Astrocyte of the spinal cord (primary cell): ENCODE results near the gene XIRP2.
A peak's percentile ranks its signal among the peaks of the same experiment; 100 is the strongest.

Experiments used
- DNase-seq: peaks from one replicate; pipeline ENCODE4 v3.0.0; 2011; ENCODE audit warnings: low read depth, low spot score
- H3K4me3 ChIP-seq: 2 replicates; pipeline ENCODE4 v1.5.1; 2011; ENCODE audit warnings: low read depth, mild to moderate bottlenecking, low read length, moderate library complexity
- in situ Hi-C: cut with HindIII; loops from 2 replicates; pipeline ENCODE4 v1.10.0; 2017; ENCODE audit warnings: low sequenced_read_pairs
- TF ChIP-seq, protein P1 (sequence below): IDR thresholded peaks from 2 replicates; pipeline ENCODE4 v1.5.1; 2012; ENCODE audit warnings: low read depth, mild to moderate bottlenecking, low read length, inconsistent platforms

The XIRP2 gene

GRCh38 chr2:167181134-167181533 lies 292.9 kb downstream of the XIRP2 start:
- DNase-seq, result peak; percentile 71
- TF ChIP-seq, protein P1, sequence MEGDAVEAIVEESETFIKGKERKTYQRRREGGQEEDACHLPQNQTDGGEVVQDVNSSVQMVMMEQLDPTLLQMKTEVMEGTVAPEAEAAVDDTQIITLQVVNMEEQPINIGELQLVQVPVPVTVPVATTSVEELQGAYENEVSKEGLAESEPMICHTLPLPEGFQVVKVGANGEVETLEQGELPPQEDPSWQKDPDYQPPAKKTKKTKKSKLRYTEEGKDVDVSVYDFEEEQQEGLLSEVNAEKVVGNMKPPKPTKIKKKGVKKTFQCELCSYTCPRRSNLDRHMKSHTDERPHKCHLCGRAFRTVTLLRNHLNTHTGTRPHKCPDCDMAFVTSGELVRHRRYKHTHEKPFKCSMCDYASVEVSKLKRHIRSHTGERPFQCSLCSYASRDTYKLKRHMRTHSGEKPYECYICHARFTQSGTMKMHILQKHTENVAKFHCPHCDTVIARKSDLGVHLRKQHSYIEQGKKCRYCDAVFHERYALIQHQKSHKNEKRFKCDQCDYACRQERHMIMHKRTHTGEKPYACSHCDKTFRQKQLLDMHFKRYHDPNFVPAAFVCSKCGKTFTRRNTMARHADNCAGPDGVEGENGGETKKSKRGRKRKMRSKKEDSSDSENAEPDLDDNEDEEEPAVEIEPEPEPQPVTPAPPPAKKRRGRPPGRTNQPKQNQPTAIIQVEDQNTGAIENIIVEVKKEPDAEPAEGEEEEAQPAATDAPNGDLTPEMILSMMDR, result no peak
- H3K4me3 ChIP-seq, result no peak overlapping the region
- in situ Hi-C loops, result no loop called here

DNA sequence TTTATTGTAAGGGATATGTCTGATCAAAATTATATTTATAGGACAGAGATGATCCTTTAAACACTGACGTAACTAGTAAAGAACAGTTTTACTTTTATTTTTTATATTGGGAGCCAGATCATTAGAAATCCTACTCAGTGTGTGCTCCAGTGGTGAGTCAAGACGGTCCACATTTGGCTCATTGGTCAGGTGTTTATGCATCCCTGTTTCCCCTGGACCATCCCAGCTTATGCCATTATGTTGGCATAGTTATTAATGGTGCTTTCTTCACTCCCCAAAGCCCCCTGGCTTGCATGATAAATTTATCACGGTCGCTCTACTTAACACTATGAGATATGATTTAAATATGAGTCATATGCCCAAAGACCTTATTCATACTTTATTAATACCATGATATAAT lies 293.4 kb downstream of the XIRP2 start:
- TF ChIP-seq, protein P1, result no peak
- no peak for DNase-seq
- H3K4me3 ChIP-seq, result no peak overlapping the region
- in situ Hi-C loops, result no loop called here

- H3K4me3 ChIP-seq, result no peak overlapping the region
- DNase-seq, result no peak
- TF ChIP-seq, protein P1, result no peak
- in situ Hi-C loops, result no loop called here
These were observed 294.1 kb downstream of the XIRP2 start for GRCh38 chr2:167182403-167182802.

DNA sequence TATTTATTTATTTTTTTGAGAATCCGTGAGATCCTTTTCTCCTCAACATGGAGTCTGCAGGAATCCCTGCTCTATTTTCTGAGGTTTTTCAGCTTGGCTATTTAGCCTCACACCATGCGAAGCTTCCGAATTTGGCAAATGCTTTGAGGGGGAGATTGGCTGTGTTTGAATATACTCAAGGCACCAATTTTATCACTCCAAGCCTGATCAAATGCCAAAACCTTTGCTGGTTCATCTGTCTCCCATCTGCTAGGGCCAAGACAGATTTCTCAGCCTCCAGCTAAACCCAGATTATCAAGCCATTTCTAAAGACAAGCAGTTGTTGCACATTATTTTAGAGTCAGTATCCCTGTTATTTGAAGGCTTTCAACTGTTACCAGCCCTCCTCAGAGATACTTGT lies 295.7 kb downstream of the XIRP2 start:
- DNase-seq, result no peak
- TF ChIP-seq, protein P1, result no peak
- in situ Hi-C loops, result no loop called here
- H3K4me3 ChIP-seq, result no peak overlapping the region

- no peak for DNase-seq
- in situ Hi-C loops, result no loop called here
- TF ChIP-seq, protein P1, result no peak
- H3K4me3 ChIP-seq, result no peak overlapping the region
These were observed 298.2 kb downstream of the XIRP2 start for GRCh38 chr2:167186465-167186864.

DNA sequence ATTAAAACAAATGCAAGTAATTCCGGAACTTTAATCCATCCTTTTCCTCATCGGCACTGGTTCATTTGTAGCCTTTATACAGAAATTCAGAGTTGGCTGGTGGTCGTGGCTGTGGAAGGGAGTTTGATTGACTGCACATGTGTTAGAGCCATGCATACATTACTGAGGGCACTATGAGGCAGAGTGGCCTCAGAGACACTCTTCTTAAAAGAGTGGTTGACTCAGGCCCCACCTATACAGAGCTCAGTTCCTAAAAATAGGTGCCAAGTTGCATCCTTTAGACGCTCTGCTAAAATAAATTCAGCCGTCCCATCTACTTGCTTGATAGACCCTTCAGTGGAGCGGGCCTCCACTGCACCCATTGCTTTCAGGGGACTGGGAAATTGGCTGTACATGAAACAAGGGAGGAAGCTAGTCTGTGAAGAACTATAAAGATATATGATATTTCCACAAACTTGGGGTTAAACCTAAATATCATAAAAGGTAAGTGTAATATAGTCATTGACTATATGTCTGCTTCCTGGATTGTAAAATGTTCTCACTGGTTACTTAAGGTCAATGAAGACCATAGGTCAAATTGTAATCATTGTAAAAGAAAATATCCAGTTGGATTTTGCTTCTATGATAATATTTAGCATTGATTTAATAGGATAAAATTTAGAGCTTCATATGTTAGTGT lies 298.9 kb downstream of the XIRP2 start:
- in situ Hi-C loops, result no loop called here

More for the DNA sequence above, 298.9 kb downstream of the XIRP2 start:
- no peak for DNase-seq
- TF ChIP-seq, protein P1, result no peak
- H3K4me3 ChIP-seq, result no peak overlapping the region
